Omental fat pad (tissue), 4 donors: ENCODE results near the gene CUL9. TPM values are rescaled to one million over a fixed set of nuclear protein-coding genes. Genes with fewer than 3 reads are reported as not detected.

Source experiments
- ATAC-seq: fragments of 150-250 bp; one replicate; pipeline ENCODE4 v1.9.1; 2016; ENCODE audit warnings: mild to moderate bottlenecking, moderate library complexity; ENCODE audit not compliant: low FRiP score
- DNase-seq: peaks from one replicate; pipeline ENCODE4 v3.0.0-alpha.2; 2019; ENCODE audit warnings: low spot score
- CTCF ChIP-seq, 3 donors: fragments of 450-650 bp; IDR thresholded peaks; one replicate each; pipeline ENCODE4 v1.5.1; 2016 to 2017; ENCODE audit warnings: antibody characterized with exemption in 3 of 3, mild to moderate bottlenecking in 3 of 3, moderate library complexity in 2 of 3
- total RNA-seq, 4 donors: library from RNA; depleted of rRNA; stranded (reverse); fragments of >200 nt; gene quantifications; one replicate each; pipeline ENCODE4 v1.1.0, GENCODE V29; 2016

CUL9 gene
- total RNA-seq, 4 donors from 2014 or later: 24.6 to 41.6 (median 28.7) TPM

DNA sequence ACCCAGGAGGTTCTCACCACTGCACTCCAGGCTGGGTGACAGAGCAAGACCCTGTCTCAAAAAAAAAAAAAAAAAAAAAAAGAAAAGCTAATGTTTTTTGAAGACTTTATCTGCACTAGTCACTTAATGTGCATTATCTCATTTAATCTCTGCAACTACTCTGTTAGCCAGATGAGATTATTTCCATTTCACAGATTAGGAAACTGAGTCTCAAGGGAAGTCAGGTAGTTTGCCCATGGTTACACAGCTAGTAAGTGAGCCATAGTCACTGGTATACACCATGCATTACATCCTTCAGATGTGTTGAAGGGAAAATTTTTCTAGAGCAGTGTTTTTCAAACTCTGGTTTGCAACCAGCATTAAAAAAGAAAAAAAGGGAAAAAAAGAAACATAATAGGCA is 18.1 kb upstream of the CUL9 start:
- ATAC-seq (no peak), DNase-seq (no peak)
- TF ChIP-seq CTCF (IDR thresholded peaks at IDR 0.05): no peak

- ATAC-seq: peak; percentile 52
- peak; percentile 40 for DNase-seq
- TF ChIP-seq CTCF (IDR thresholded peaks at IDR 0.05): no peak
Measured at GRCh38 chr6:43170417-43170930, 11.5 kb upstream of the CUL9 start.

DNA sequence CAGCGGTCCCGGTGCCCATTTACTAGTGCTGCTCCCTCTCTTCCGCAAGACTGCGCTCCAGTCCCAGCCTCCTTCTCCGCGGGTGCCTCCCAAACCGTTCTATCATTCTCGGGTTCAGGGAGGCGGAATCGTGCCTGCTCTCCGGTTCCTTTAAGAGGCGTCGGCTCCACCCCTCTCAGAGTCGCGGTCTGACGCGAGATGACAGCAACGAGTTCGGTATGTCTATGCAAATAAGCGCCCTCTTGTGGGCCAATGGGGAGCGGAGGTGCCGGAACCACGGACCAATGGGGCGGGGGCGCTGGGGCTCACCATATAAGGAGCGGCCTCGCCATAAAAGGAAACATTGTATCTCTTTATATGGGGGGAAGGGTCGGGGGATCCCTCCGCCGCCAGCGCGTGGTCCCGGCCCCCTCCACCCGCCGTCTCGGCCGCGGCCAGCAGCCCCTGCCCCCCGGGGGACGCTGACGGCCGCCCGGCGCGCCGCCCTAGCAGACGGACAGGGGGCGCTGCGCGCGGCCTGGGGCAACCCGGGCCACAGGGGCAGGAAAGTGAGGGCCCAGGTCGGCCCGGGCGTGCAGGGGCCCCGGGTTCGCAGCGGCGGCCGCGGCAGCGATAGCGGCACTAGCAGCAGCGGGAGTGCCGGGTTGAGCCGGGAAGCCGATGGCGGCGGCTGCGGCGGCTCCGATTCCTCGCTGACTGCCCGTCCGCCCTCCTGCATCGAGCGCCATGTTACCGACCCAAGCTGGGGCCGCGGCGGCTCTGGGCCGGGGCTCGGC is 10.9 kb upstream of the CUL9 start, which contains the start of gene SRF:
SRF (plus strand) TSS at position 339 of the 776 bp plus-strand sequence; CDS start at position 727, 388 bp downstream.
- DNase-seq (peak; percentile 99), ATAC-seq (peak; percentile 83)
- peak in 2 of 3 donors; percentile 76 to 82 for TF ChIP-seq CTCF (IDR thresholded peaks at IDR 0.05)

DNA sequence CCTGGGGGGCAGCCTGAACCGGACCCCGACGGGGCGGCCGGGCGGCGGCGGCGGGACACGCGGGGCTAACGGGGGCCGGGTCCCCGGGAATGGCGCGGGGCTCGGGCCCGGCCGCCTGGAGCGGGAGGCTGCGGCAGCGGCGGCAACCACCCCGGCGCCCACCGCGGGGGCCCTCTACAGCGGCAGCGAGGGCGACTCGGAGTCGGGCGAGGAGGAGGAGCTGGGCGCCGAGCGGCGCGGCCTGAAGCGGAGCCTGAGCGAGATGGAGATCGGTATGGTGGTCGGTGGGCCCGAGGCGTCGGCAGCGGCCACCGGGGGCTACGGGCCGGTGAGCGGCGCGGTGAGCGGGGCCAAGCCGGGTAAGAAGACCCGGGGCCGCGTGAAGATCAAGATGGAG is 10.3 kb upstream of the CUL9 start:
- DNase-seq (no peak), ATAC-seq (no peak)

GRCh38 chr6:43172104-43173007 is 9.6 kb upstream of the CUL9 start:
- TF ChIP-seq CTCF (IDR thresholded peaks at IDR 0.05): no peak
- ATAC-seq: peak; percentile 1
- DNase-seq: no peak

More for the DNA sequence above, 10.3 kb upstream of the CUL9 start:
- no peak for TF ChIP-seq CTCF (IDR thresholded peaks at IDR 0.05)

GRCh38 chr6:43173591-43174262 is 8.3 kb upstream of the CUL9 start:
- no peak for TF ChIP-seq CTCF (IDR thresholded peaks at IDR 0.05)
- ATAC-seq: no peak
- DNase-seq: no peak
